Tibial nerve (tissue), 4 donors: Measurements from ENCODE around the gene OSBPL6. TPM values are rescaled to one million over a fixed set of nuclear protein-coding genes. Genes with fewer than 3 reads are reported as not detected.

Experiments used
- DNase-seq, 2 donors: peaks; one replicate each; pipeline ENCODE4 v3.0.0-alpha.2; 2019; ENCODE audit warnings: low spot score in 2 of 2
- H3K27ac ChIP-seq, 4 donors: fragments of 200-600 bp; sonication (generic) in 3 of 4; one replicate each; pipeline ENCODE4 v1.5.1; 2017 to 2019; ENCODE audit warnings: mild to moderate bottlenecking in 1 of 4
- H3K27me3 ChIP-seq, 2 donors: fragments of 200-600 bp; sonication (generic) in 1 of 2; one replicate each; pipeline versions ENCODE4 v1.5.1 to v1.6.0; 2017 to 2019
- H3K36me3 ChIP-seq, 3 donors: fragments of 200-600 bp; sonication (generic); one replicate each; pipeline ENCODE4 v1.5.1; 2018 to 2019
- H3K4me1 ChIP-seq, 4 donors: fragments of 200-600 bp; sonication (generic) in 3 of 4; one replicate each; pipeline ENCODE4 v1.5.1; 2017 to 2019
- H3K4me3 ChIP-seq, 4 donors: fragments of 200-600 bp; sonication (generic) in 3 of 4; one replicate each; pipeline ENCODE4 v1.5.1; 2017 to 2019; ENCODE audit warnings: mild to moderate bottlenecking in 1 of 4, moderate library complexity in 1 of 4
- H3K9me3 ChIP-seq, 4 donors: fragments of 200-600 bp; sonication (generic) in 3 of 4; one replicate each; pipeline ENCODE4 v1.5.1; 2017 to 2019
- CTCF ChIP-seq, 5 experiments: fragments of 200-600 bp in 3 of 5; fragments of 450-650 bp in 2 of 5; sonication (generic) in 3 of 5; IDR thresholded peaks; one replicate each; pipeline ENCODE4 v1.5.1; 2016 to 2019; ENCODE audit warnings: antibody characterized with exemption in 5 of 5, mild to moderate bottlenecking in 3 of 5, moderate library complexity in 2 of 5
- EP300 ChIP-seq, 2 donors: sonication (generic); formaldehyde crosslinking; IDR thresholded peaks; one replicate each; pipeline ENCODE4 v1.6.1; 2017; ENCODE audit warnings: antibody characterized with exemption in 2 of 2, mild to moderate bottlenecking in 1 of 2
- POLR2A ChIP-seq, 2 donors: fragments of 450-650 bp; IDR thresholded peaks; one replicate each; pipeline ENCODE4 v1.6.1; 2017; ENCODE audit warnings: antibody characterized with exemption in 2 of 2, mild to moderate bottlenecking in 2 of 2, moderate library complexity in 2 of 2
- WGBS, 2 donors: methylation state at CpG; one replicate each; pipeline ENCODE4 v1.1.5; 2018; 5-methylcytosine and 5-hydroxymethylcytosine counted together
- total RNA-seq, 4 donors: library from RNA; depleted of rRNA; stranded (reverse); fragments of >200 nt; gene quantifications; one replicate each; pipeline ENCODE4 v1.1.0, GENCODE V29; 2016

The OSBPL6 gene
- total RNA-seq, 4 donors from 2014 or later: 0.66 to 3.1 (median 1.6) TPM

GRCh38 chr2:178211460-178211859 lies 17.1 kb downstream of the OSBPL6 start:
- 87 to 92% methylated on average over 3 of the region's 3 CpGs for WGBS, 2 donors
- Histone ChIP-seq H3K27ac (no peak overlapping the region), H3K4me3 (no peak overlapping the region), H3K27me3 (no peaks in the 10 kb centered on the region), H3K4me1 (no peaks in the 10 kb centered on the region), H3K9me3 (no peaks in the 10 kb centered on the region), H3K36me3 (no peaks in the 10 kb centered on the region)
- no peak for DNase-seq
- TF ChIP-seq CTCF (IDR thresholded peaks at IDR 0.05) (no peak), EP300 (IDR thresholded peaks at IDR 0.05) (no peak), POLR2A (IDR thresholded peaks at IDR 0.05) (no peak)

DNA sequence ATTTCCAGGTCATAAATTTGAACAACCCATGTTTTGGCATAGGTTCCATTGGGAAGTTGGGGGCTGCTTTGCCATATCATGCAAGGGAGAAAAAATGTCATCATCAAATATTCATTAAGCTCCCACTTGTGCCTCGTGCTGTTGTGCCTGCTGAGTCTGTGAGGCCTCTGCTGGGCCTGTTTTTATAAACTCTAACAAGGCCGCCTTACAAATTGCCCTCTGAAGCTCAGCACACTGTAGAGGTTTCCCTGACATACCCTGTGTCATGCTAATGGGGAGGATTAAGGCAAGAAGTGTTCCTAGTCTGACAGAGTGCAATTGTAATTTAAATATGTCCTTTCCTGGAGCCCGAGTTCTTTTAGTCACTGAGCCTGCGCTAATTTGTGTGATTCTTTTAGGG lies 17.6 kb downstream of the OSBPL6 start:
- Histone ChIP-seq H3K4me1 (no peaks in the 10 kb centered on the region), H3K4me3 (no peak overlapping the region), H3K9me3 (no peaks in the 10 kb centered on the region), H3K27ac (no peak overlapping the region), H3K36me3 (no peaks in the 10 kb centered on the region), H3K27me3 (no peaks in the 10 kb centered on the region)
- TF ChIP-seq POLR2A (IDR thresholded peaks at IDR 0.05): no peak
- WGBS, 2 donors: 53 to 64% methylated on average over 4 of the region's 4 CpGs
- no peak for DNase-seq

DNA sequence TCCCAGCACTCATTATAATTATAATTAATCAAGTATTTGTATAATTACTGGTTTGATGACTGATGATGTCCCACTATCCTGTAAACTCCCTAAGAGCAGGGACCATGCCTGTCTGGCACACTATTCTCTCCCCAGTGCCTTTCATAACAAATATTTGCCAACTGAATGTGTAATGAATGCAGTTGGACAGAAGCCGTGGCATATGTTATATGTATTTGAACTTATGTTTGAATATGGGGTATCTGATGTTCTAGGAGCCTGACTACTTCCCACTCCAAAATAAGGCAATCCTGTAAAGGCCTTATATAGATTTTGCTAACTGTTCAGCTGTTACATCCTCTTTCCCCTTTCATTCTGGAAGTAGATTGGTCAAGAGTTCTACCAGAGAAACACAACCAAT lies 19.7 kb downstream of the OSBPL6 start:
- 83 to 89% methylated on average over 1 of the region's 1 CpG for WGBS, 2 donors
- H3K36me3 ChIP-seq: no peaks in the 10 kb centered on the region
- no peak overlapping the region for H3K27ac ChIP-seq
- TF ChIP-seq CTCF (IDR thresholded peaks at IDR 0.05) (no peak), POLR2A (IDR thresholded peaks at IDR 0.05) (no peak), EP300 (IDR thresholded peaks at IDR 0.05) (no peak)
- H3K27me3 ChIP-seq: no peaks in the 10 kb centered on the region
- H3K9me3 ChIP-seq: no peaks in the 10 kb centered on the region
- H3K4me1 ChIP-seq: no peaks in the 10 kb centered on the region
- DNase-seq: no peak
- no peak overlapping the region for H3K4me3 ChIP-seq

DNA sequence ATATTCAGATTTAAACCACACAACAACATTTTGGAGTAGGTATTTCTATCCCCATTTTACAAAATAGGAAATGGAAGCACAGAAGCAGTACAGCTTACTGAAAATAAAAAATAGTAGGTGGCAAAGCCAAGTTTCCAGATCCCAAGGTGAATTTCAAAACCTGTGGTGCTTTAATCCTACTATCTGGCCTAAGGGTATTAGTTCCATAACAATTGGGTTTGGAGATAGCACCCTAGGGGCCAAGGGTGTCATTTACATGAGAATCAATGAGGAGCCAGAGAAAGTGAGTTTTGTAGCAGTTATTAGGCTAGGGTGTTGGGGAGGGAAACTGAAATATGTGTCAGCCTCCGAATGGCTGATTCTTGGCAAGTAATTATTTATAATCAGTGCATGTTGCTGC lies 24.9 kb downstream of the OSBPL6 start:
- 68 to 95% methylated on average over 1 of the region's 1 CpG for WGBS, 2 donors
- Histone ChIP-seq H3K36me3 (no peaks in the 10 kb centered on the region), H3K27ac (no peak overlapping the region), H3K9me3 (no peaks in the 10 kb centered on the region), H3K4me3 (no peak overlapping the region), H3K27me3 (peaks cover 0 to 3% of the 10 kb centered on the region in 2 donors), H3K4me1 (no peaks in the 10 kb centered on the region)
- no peak for DNase-seq
- TF ChIP-seq EP300 (IDR thresholded peaks at IDR 0.05): no peak
- TF ChIP-seq CTCF (IDR thresholded peaks at IDR 0.05): no peak
- no peak for TF ChIP-seq POLR2A (IDR thresholded peaks at IDR 0.05)

DNA sequence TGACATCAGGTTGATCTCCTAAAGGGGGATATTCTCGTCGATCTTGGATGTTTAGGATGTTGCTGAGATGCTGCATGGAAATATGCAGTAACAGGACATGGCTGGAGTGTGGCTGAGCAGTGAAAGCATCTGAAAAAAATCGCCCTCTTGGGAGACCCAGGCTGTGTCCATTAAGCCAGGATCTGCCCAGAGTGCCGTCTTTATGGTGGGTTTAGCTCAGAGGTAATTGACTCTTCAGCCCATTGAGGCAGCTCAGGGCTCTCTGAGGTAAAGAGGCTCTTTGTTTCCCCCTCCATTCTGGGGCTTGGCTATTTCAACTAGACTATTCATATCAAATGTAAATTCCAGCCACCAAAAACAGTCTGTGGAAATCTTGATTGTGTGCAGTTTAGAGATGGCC lies 26.5 kb downstream of the OSBPL6 start:
- Histone ChIP-seq H3K4me3 (no peak overlapping the region), H3K9me3 (no peaks in the 10 kb centered on the region), H3K27me3 (peaks cover 0 to 3% of the 10 kb centered on the region in 2 donors), H3K36me3 (no peaks in the 10 kb centered on the region), H3K27ac (no peak overlapping the region), H3K4me1 (no peaks in the 10 kb centered on the region)
- WGBS, 2 donors: 48 to 61% methylated on average over 4 of the region's 4 CpGs
- no peak for DNase-seq
- TF ChIP-seq CTCF (IDR thresholded peaks at IDR 0.05) (no peak), EP300 (IDR thresholded peaks at IDR 0.05) (no peak), POLR2A (IDR thresholded peaks at IDR 0.05) (no peak)

GRCh38 chr2:178221556-178221955 lies 27.2 kb downstream of the OSBPL6 start:
- Histone ChIP-seq H3K4me3 (no peak overlapping the region), H3K27ac (no peak overlapping the region), H3K36me3 (no peaks in the 10 kb centered on the region), H3K4me1 (no peaks in the 10 kb centered on the region), H3K27me3 (peaks cover 0 to 3% of the 10 kb centered on the region in 2 donors), H3K9me3 (no peaks in the 10 kb centered on the region)
- TF ChIP-seq CTCF (IDR thresholded peaks at IDR 0.05) (no peak), POLR2A (IDR thresholded peaks at IDR 0.05) (no peak), EP300 (IDR thresholded peaks at IDR 0.05) (no peak)
- 67 to 74% methylated on average over 1 of the region's 1 CpG for WGBS, 2 donors
- no peak for DNase-seq
